Stomach (tissue), 9 donors: ENCODE results near the gene ABL1. TPM values are rescaled to one million over a fixed set of nuclear protein-coding genes. Genes with fewer than 3 reads are reported as not detected.

ENCODE experiments used
- DNase-seq, 2 donors: peaks; one replicate each; pipeline versions ENCODE4 v3.0.0 to v3.0.0-alpha.2; 2013 to 2019
- H3K27ac ChIP-seq, 5 donors: fragments of 200-600 bp in 4 of 5; sonication (generic) in 4 of 5; one replicate each; pipeline ENCODE4 v1.5.1; 2013 to 2019; ENCODE audit warnings: mild to moderate bottlenecking in 1 of 5, moderate library complexity in 1 of 5
- H3K27me3 ChIP-seq, 3 donors: fragments of 200-600 bp; sonication (generic); one replicate each; pipeline ENCODE4 v1.5.1; 2017 to 2019; ENCODE audit warnings: mixed run types in 1 of 3
- H3K36me3 ChIP-seq, 4 donors: fragments of 200-600 bp; sonication (generic); 1 replicate in 3 of 4; 2 replicates in 1 of 4; pipeline ENCODE4 v1.5.1; 2016 to 2019
- H3K4me1 ChIP-seq, 4 donors: fragments of 200-600 bp; sonication (generic); one replicate each; pipeline ENCODE4 v1.5.1; 2016 to 2019
- H3K4me3 ChIP-seq, 4 donors: fragments of 200-600 bp; sonication (generic) in 3 of 4; one replicate each; pipeline ENCODE4 v1.5.1; 2016 to 2019; ENCODE audit warnings: mild to moderate bottlenecking in 1 of 4
- H3K9me3 ChIP-seq, 4 donors: fragments of 200-600 bp; sonication (generic); one replicate each; pipeline ENCODE4 v1.5.1; 2016 to 2019
- EP300 ChIP-seq: sonication (generic); formaldehyde crosslinking; IDR thresholded peaks from one replicate; pipeline ENCODE4 v1.6.1; 2017; ENCODE audit warnings: antibody characterized with exemption
- POLR2A ChIP-seq, 4 donors: fragments of 450-650 bp; IDR thresholded peaks; one replicate each; pipeline ENCODE4 v1.6.1; 2016; ENCODE audit warnings: antibody characterized with exemption in 4 of 4, control low read depth in 2 of 4, mild to moderate bottlenecking in 1 of 4, moderate library complexity in 1 of 4
- POLR2AphosphoS5 ChIP-seq, 3 donors: sonication (generic); formaldehyde crosslinking; IDR thresholded peaks; one replicate each; pipeline ENCODE4 v1.6.1; 2016; ENCODE audit warnings: antibody characterized with exemption in 3 of 3
- WGBS, 5 donors: extraction: QIAGEN DNeasy Blood & Tissue Kit in 3 of 5; methylation state at CpG; one replicate each; pipeline versions ENCODE4 v1.1.5 to v1.1.7; 2013 to 2018; 5-methylcytosine and 5-hydroxymethylcytosine counted together
- intact Hi-C: fragments of 100-400 bp; cut with DNase I; formaldehyde crosslinking; loops from one replicate; pipeline ENCODE4 v1.15.1; 2023; ENCODE audit warnings: low total_unique reads
- polyA plus RNA-seq, 3 donors: library from polyadenylated mRNA; stranded (reverse); fragments of 200-250 nt; gene quantifications; one replicate each; pipeline ENCODE4 v1.2.3, GENCODE V29; 2013
- total RNA-seq, 5 donors: library from RNA; depleted of rRNA; stranded (reverse); fragments of >200 nt; gene quantifications; one replicate each; pipeline versions ENCODE4 v1.1.0 to v1.2.3, GENCODE V29; 2014 to 2016
- TF ChIP-seq, protein P1 (sequence below), 7 experiments: fragments of 450-650 bp in 4 of 7; fragments of 200-600 bp in 3 of 7; sonication (generic) in 3 of 7; IDR thresholded peaks; one replicate each; pipeline ENCODE4 v1.5.1; 2016 to 2019; ENCODE audit warnings: antibody characterized with exemption in 7 of 7, control low read depth in 2 of 7, mild to moderate bottlenecking in 1 of 7
- donor health status: healthy with polysubstance abuse.
- donor health status: Bipolar disorder and iron deficiency.
- donor health status: healthy.

Gene ABL1
- total and polyA plus RNA-seq, 8 donors = 19.0 to 95.9 (median 43.8) TPM

DNA sequence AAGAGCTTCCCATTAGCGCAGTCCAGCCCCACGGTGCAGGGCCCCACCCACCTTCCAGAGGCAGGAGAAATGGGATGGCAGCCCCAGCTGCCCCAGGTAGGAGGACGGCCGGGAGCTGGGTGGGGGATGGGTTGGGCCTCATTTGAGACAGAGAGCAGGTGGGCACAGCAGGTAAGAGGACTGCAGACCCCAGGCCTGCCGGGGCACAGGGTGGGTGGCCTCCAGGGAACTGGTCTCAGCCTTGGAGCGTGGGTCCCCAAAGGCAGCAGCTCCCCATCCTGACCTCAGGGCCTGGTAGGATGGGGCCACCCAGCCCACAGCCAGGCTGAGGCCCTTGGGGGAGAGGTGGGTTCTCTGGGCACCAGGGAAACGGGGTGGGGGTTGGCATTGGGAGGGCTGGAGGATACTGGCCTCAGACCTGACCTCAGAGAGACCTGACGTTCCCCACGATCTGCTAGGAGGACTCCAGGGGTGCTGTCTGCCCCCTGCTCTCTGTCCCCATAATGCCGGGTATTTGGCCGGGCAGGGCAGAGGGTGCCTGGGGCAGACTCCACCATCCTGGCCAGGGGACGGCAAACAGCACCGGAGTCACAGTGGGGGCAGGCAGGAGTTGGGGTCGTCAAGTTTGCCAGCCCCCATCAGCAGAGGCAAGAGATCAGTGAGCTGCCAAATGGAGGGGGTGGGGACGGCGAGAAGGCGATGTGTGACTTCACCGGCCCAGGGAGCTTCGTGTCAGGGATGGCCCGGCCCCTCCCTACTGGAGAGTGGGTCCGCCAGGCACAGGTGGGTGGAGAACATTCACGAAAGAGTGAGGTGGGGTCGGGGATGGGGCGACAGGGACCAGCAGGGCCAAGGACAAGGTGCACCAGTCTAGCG is 68.4 kb downstream of the ABL1 start:
- Histone ChIP-seq H3K36me3 (no peaks in the 10 kb centered on the region), H3K4me3 (no peak overlapping the region), H3K9me3 (no peaks in the 10 kb centered on the region), H3K4me1 (peaks cover 0 to 7% (median under 1%) of the 10 kb centered on the region in 4 donors), H3K27me3 (peaks cover 0 to 75% (median 42%) of the 10 kb centered on the region in 3 donors), H3K27ac (no peak overlapping the region)
- TF ChIP-seq POLR2A (IDR thresholded peaks at IDR 0.05) (no peak), EP300 (no peak), POLR2AphosphoS5 (IDR thresholded peaks at IDR 0.05) (no peak)
- TF ChIP-seq, protein P1, sequence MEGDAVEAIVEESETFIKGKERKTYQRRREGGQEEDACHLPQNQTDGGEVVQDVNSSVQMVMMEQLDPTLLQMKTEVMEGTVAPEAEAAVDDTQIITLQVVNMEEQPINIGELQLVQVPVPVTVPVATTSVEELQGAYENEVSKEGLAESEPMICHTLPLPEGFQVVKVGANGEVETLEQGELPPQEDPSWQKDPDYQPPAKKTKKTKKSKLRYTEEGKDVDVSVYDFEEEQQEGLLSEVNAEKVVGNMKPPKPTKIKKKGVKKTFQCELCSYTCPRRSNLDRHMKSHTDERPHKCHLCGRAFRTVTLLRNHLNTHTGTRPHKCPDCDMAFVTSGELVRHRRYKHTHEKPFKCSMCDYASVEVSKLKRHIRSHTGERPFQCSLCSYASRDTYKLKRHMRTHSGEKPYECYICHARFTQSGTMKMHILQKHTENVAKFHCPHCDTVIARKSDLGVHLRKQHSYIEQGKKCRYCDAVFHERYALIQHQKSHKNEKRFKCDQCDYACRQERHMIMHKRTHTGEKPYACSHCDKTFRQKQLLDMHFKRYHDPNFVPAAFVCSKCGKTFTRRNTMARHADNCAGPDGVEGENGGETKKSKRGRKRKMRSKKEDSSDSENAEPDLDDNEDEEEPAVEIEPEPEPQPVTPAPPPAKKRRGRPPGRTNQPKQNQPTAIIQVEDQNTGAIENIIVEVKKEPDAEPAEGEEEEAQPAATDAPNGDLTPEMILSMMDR (IDR thresholded peaks at IDR 0.05) = no peak
- 65 to 76% (median 66%) methylated on average over 21 to 25 of the region's 25 CpGs for WGBS, 5 donors
- intact Hi-C loops = no loop called here
- DNase-seq = no peak

DNA sequence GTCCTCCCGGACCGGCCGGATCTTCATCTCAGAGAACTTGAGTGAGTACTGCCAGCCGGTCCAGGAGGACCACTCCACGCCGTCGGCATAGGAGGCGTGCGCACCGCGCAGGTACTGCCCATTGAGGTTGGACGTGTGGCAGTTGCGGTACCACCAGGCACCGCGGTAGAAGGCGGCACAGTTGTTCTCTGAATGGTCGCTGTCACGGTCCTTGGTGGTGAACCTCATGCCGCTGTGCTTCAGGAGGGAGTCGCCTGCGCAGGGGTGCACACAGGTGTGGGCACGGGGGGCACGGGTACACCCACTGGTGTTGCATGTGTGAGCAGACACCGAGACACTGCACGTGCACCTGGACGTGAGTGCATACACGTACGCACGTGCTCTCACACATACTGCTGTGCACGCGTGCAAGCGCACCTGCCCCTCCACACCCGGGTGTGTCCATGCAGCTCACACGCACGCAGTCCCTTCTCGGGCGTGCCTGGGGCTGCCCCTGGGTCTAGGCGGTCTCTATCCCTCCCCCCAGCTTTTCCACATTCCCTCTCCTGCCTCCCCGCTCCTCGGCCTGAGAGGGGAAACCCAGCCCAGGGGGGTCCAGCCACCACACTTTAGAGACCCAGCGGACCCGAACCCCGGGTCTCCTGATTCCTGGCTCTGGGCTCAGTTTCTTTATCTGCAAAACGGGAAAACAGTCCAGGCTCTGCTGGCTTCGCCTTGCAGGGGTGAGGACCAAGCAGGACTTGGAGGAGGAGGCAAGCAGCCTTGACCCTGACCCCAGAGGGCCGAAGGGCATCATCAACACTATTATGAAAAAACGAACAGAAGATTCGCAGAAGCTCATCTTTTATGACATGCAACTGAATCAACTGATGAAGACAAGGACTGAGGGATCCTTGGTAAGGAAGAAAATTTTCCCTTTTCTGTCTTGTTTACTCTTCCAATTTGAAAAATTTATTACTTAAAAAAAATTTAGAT is 69.3 kb downstream of the ABL1 start:
- TF ChIP-seq EP300 = no peak
- no peak for TF ChIP-seq POLR2A (IDR thresholded peaks at IDR 0.05)
- TF ChIP-seq, protein P1 (IDR thresholded peaks at IDR 0.05) = no peak
- TF ChIP-seq POLR2AphosphoS5 (IDR thresholded peaks at IDR 0.05) = no peak
- H3K4me3 ChIP-seq = no peak overlapping the region
- 84 to 90% (median 86%) methylated on average over 40 to 48 of the region's 48 CpGs for WGBS, 5 donors

DNA sequence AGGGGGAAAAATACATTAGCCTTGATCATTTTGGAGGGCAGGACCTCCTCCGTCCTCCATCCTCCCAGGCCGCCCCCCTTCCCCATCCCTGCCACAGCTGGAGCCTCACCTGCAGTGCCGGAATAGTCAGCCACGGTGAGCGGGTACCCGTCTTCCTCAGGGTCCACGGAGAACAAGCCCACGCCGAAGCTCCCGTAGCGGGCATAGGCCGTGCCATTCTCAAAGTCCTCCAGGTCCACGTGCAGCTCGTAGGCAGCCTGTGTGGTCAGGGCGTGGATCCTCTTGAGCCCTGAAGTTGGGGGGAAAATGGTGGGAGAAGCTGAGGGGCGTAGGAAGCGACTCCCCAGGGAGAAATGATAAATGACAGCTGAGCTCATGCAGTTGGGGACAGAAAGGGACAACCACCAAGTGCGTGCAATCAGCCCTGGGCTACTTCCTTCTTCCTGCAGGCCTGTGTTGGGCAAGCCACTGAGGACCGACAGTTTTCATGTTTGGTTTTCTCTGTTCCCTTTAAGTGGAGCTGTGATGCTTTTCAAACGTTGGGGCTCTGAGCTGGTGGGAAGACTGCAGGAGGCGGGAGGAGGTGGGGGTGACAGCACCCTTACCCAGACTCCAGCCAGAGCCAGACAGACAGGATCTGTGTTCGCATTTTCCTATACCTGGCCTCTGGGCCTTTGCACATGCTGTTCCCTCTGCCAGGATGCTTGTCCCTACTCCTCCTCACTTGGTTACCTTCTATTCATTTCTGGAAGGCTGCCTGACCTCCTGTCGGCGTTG is 70.3 kb downstream of the ABL1 start:
- Histone ChIP-seq H3K27me3 (peaks cover 0 to 63% (median 34%) of the 10 kb centered on the region in 3 donors), H3K4me3 (no peak overlapping the region), H3K9me3 (no peaks in the 10 kb centered on the region), H3K36me3 (no peaks in the 10 kb centered on the region), H3K27ac (no peak overlapping the region), H3K4me1 (no peaks in the 10 kb centered on the region)
- DNase-seq = no peak
- intact Hi-C loops = no loop called here
- whole genome bisulfite sequencing, 5 donors = 88 to 90% (median 90%) methylated on average over 24 of the region's 24 CpGs
- TF ChIP-seq POLR2AphosphoS5 (IDR thresholded peaks at IDR 0.05) (no peak), EP300 (no peak), POLR2A (IDR thresholded peaks at IDR 0.05) (no peak)
- TF ChIP-seq, protein P1 (IDR thresholded peaks at IDR 0.05) = no peak

More for the DNA sequence above, 69.3 kb downstream of the ABL1 start:
- Histone ChIP-seq H3K27me3 (peaks cover 0 to 73% (median 39%) of the 10 kb centered on the region in 3 donors), H3K4me1 (peaks cover 0 to 2% (median 0%) of the 10 kb centered on the region in 4 donors), H3K27ac (no peak overlapping the region), H3K9me3 (no peaks in the 10 kb centered on the region), H3K36me3 (no peaks in the 10 kb centered on the region)
- intact Hi-C loops = no loop called here
- DNase-seq = no peak
